Subcutaneous abdominal adipose tissue (tissue), 5 donors: ENCODE data around the gene KLRK1.
A peak's percentile ranks its signal among the peaks of the same experiment; 100 is the strongest.
"Not testable (repeated sequence)": the region's sequence is repeated elsewhere in the genome, so short reads cannot be mapped to it uniquely, and the experiment has no call there.

Experiments
- H3K27ac ChIP-seq: one replicate; pipeline ENCODE4 v1.7.0; 2013; ENCODE audit warnings: low read depth, mild to moderate bottlenecking, inconsistent platforms, low read length, moderate library complexity
- H3K27me3 ChIP-seq, 5 donors: one replicate each; pipeline ENCODE4 v1.7.0; 2013; ENCODE audit warnings: low read length in 5 of 5, inconsistent platforms in 1 of 5; ENCODE audit not compliant: control insufficient read depth in 5 of 5, insufficient read depth in 4 of 5
- H3K36me3 ChIP-seq, 5 donors: one replicate each; pipeline ENCODE4 v1.7.0; 2013; ENCODE audit warnings: low read length in 5 of 5; ENCODE audit not compliant: control insufficient read depth in 5 of 5, insufficient read depth in 5 of 5
- H3K4me1 ChIP-seq, 5 donors: one replicate each; pipeline ENCODE4 v1.7.0; 2013; ENCODE audit warnings: low read length in 5 of 5, mild to moderate bottlenecking in 3 of 5, moderate library complexity in 1 of 5; ENCODE audit not compliant: control insufficient read depth in 5 of 5, insufficient read depth in 5 of 5
- H3K4me3 ChIP-seq, 5 donors: one replicate each; pipeline ENCODE4 v1.7.0; 2013; ENCODE audit warnings: low read length in 5 of 5, low read depth in 1 of 5
- H3K9ac ChIP-seq, 5 donors: one replicate each; pipeline ENCODE4 v1.7.0; 2013; ENCODE audit warnings: low read length in 5 of 5, mild to moderate bottlenecking in 4 of 5, moderate library complexity in 3 of 5
- H3K9me3 ChIP-seq, 5 donors: one replicate each; pipeline ENCODE4 v1.7.0; 2013; ENCODE audit warnings: low read length in 5 of 5; ENCODE audit not compliant: control insufficient read depth in 5 of 5
- donor health status: healthy.
- donor health status: healthy.
- donor health status: healthy.
- donor health status: healthy.
- donor health status: healthy.

KLRK1 gene

DNA sequence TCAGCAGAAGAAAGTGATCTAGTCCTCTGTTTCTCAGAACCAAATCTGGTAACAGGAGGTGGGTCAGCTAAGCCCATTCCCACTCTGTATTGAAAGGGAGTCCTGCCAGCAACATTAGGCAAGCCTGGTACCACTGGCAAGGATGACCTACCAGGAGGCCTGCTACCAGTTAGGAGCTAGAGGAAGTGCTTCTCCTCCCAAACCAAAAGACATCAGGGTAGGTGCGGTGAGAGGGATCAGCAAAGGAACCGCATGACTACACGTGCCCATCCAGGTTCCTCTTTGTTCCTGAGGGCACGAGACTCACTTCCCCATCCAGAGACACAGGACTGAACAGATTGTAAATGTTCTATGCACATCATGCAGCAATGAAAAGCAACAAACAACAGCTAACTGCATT is 16.9 kb upstream of the KLRK1 start:
- H3K9me3 ChIP-seq = peaks cover 0 to 3% (median 0%) of the 10 kb centered on the region in 5 donors
- no peak overlapping the region for H3K27ac ChIP-seq
- H3K4me3 ChIP-seq = no peak overlapping the region

GRCh38 chr12:10405294-10405693 is 15.5 kb upstream of the KLRK1 start:
- Histone ChIP-seq H3K4me3 (no peak overlapping the region), H3K9me3 (peaks cover 0 to 3% (median 0%) of the 10 kb centered on the region in 5 donors), H3K4me1 (no peaks in the 10 kb centered on the region), H3K27ac (no peak overlapping the region), H3K9ac (no peak overlapping the region), H3K27me3 (no peaks in the 10 kb centered on the region), H3K36me3 (no peaks in the 10 kb centered on the region)

More for the DNA sequence above, 16.9 kb upstream of the KLRK1 start:
- H3K4me1 ChIP-seq = no peaks in the 10 kb centered on the region
- H3K9ac ChIP-seq = no peak overlapping the region
- no peaks in the 10 kb centered on the region for H3K36me3 ChIP-seq
- H3K27me3 ChIP-seq = no peaks in the 10 kb centered on the region

GRCh38 chr12:10404798-10405197 is 15.0 kb upstream of the KLRK1 start:
- H3K4me3 ChIP-seq = no peak overlapping the region
- H3K27me3 ChIP-seq = no peaks in the 10 kb centered on the region
- H3K4me1 ChIP-seq = no peaks in the 10 kb centered on the region
- no peak overlapping the region for H3K9ac ChIP-seq
- H3K27ac ChIP-seq = no peak overlapping the region
- H3K9me3 ChIP-seq = peaks cover 0 to 3% (median 0%) of the 10 kb centered on the region in 5 donors
- H3K36me3 ChIP-seq = no peaks in the 10 kb centered on the region

GRCh38 chr12:10400829-10401228 is 11.0 kb upstream of the KLRK1 start:
- Histone ChIP-seq H3K4me1 (peaks cover 0 to under 1% (median 0%) of the 10 kb centered on the region in 5 donors), H3K9me3 (peaks cover 0 to 3% (median 0%) of the 10 kb centered on the region in 5 donors), H3K36me3 (no peaks in the 10 kb centered on the region), H3K27ac (no peak overlapping the region), H3K9ac (no peak overlapping the region), H3K4me3 (no peak overlapping the region), H3K27me3 (no peaks in the 10 kb centered on the region)

DNA sequence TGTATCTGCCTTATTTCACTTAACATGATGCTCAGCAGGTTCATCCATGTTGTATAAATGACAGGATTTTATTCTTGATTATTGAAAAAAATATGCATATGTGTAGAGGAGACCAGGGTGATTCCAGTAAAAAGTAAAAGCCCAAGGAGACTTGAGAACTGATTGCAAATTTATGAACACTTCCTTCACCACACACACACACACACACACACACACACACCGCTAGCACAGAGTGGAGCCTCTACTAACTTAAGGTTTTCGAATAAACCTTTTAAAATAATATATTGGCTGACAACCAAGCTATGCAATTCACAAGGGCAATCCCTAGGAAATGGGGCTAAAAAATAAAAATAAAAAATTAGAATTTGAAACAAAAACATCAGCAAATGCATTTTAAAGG is 8.3 kb upstream of the KLRK1 start:
- Histone ChIP-seq H3K27ac (no peak overlapping the region), H3K27me3 (no peaks in the 10 kb centered on the region), H3K9me3 (no peaks in the 10 kb centered on the region), H3K4me1 (peaks cover 0 to 10% (median 3%) of the 10 kb centered on the region in 5 donors), H3K4me3 (no peak overlapping the region), H3K9ac (no peak overlapping the region), H3K36me3 (no peaks in the 10 kb centered on the region)

DNA sequence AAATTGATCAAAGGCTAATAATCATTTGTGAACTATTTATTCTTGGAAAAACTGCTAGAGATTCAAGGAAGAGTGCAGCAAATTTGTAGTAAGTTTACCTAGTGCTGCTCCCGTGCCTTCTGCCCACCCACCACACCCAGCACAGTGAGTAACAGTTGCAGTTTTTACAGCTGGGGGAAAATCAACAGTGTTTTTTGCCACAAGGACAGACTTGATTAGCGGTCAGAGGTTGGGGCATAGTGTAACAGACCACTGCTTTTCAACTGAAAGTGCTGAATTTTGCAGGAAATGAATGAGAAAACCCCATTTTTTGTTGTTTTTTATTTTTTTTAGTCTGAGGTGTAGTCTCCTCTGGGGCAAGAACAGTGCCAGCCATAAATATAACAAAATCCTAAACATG is 7.5 kb upstream of the KLRK1 start:
- H3K9me3 ChIP-seq = no peaks in the 10 kb centered on the region
- no peak overlapping the region for H3K9ac ChIP-seq
- H3K27ac ChIP-seq = no peak overlapping the region
- peaks cover 0 to 15% (median 11%) of the 10 kb centered on the region in 5 donors for H3K4me1 ChIP-seq
- H3K4me3 ChIP-seq = no peak overlapping the region
- no peaks in the 10 kb centered on the region for H3K27me3 ChIP-seq
- no peaks in the 10 kb centered on the region for H3K36me3 ChIP-seq

GRCh38 chr12:10396176-10396575 is 6.3 kb upstream of the KLRK1 start:
- H3K4me1 ChIP-seq = peaks cover 0 to 21% (median 15%) of the 10 kb centered on the region in 5 donors
- H3K27ac ChIP-seq, H3K9ac ChIP-seq, H3K4me3 ChIP-seq, H3K9me3 ChIP-seq, H3K27me3 ChIP-seq, H3K36me3 ChIP-seq: not testable (repeated sequence)

- no peaks in the 10 kb centered on the region for H3K27me3 ChIP-seq
- H3K4me1 ChIP-seq = peaks cover 0 to 21% (median 15%) of the 10 kb centered on the region in 5 donors
- H3K36me3 ChIP-seq = no peaks in the 10 kb centered on the region
- H3K27ac ChIP-seq = no peak overlapping the region
- H3K4me3 ChIP-seq = peak overlapping the region in 2 of 5 donors; percentile 8 to 20
- H3K9ac ChIP-seq = no peak overlapping the region
- no peaks in the 10 kb centered on the region for H3K9me3 ChIP-seq
These were observed 5.7 kb upstream of the KLRK1 start for GRCh38 chr12:10395390-10395998.

DNA sequence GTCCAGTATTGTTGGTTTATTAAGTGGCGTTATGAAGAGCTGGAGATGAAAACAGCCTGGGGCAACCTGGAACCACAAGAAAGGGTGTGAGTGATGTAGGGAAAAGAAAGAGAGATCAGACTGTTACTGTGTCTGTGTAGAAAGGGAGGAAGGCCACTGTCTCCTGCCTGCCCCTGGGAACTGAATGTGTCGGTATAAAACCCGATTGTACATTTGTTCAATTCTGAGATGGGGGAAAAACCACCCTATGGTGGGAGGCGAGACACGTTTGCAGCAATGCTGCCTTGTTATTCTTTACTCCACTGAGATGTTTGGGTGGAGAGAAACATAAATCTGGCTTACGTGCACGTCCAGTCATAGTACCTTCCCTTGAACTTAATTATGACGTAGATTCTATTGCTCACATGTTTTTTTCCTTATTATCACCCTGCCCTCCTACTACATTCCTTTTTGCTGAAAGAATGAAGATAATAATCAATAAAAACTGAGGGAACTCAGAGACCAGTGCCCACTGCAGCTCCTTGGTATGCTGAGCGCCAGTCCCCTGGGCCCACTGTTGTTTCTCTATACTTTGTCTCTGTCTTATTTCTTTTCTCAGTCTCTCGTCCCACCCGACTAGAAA is 4.8 kb upstream of the KLRK1 start:
- not testable (repeated sequence) for H3K9me3 ChIP-seq, H3K9ac ChIP-seq, H3K36me3 ChIP-seq, H3K27me3 ChIP-seq, H3K4me3 ChIP-seq, H3K27ac ChIP-seq
- peaks cover 0 to 21% (median 15%) of the 10 kb centered on the region in 5 donors for H3K4me1 ChIP-seq

DNA sequence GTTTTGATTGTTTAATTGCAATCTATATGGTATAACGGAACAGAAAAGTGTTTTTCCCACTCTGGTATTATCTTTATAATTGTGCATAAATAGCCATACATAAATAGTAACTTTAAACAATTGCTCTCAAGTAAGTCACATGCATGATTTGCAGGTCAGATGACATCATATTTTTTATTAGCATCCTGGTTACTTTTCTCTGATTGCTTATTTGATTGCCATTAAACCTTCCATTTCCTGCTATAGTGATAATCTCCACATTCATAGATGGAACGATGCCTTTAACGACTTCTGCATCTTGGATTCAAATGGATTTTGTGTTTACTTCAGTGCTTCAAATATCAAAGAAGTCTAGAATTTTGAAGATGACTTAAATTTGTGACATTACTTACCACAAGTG is 3.5 kb upstream of the KLRK1 start:
- Histone ChIP-seq H3K4me1 (peaks cover 0 to 21% (median 15%) of the 10 kb centered on the region in 5 donors), H3K9me3 (no peaks in the 10 kb centered on the region), H3K27me3 (no peaks in the 10 kb centered on the region), H3K36me3 (no peaks in the 10 kb centered on the region), H3K27ac (no peak overlapping the region), H3K4me3 (no peak overlapping the region), H3K9ac (no peak overlapping the region)
